Measurements from ENCODE around the gene MAP3K7.

Gene MAP3K7

DNA sequence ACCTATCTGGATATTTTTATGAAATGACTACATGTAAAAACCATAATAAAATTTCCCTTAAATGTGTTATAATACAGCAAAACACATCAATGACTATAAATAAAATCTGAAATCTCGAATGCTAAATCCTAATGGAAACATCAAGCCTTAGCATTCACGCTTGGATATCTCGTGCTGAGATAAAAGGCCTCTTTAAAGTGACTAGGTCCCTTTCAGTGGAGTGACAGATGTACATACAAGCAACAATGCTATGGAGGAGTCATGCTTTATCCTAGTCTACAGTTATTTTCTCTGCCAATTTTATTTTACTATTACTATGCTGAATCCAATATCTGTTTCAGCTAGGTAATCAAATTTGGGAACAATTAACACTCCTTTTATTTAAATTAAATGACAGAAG is 72.4 kb downstream of the MAP3K7 start:
- no peaks in the 10 kb centered on the region; the same call in 1 of the 2 replicates for H3K4me1 ChIP-seq (ENCODE audit: low read length)
- DNase-seq: no peak
- no peaks in the 10 kb centered on the region for H4K20me1 ChIP-seq (ENCODE audit: insufficient read depth, low read length)
- H3K9ac ChIP-seq (ENCODE audit: low read length): no peak overlapping the region
- no peaks in the 10 kb centered on the region for H3K9me2 ChIP-seq (replicated peaks; ENCODE audit: insufficient read depth, low read length)
- H3K4me2 ChIP-seq (ENCODE audit: low read depth, low read length): no peak overlapping the region
- H3K27ac ChIP-seq (ENCODE audit: low read length): no peak overlapping the region
- no peak overlapping the region for H2AFZ ChIP-seq (ENCODE audit: low read length)
- no peak for TF ChIP-seq EZH2phosphoT487 (IDR thresholded peaks at IDR 0.05; ENCODE audit: low read length)
- TF ChIP-seq, protein P1, sequence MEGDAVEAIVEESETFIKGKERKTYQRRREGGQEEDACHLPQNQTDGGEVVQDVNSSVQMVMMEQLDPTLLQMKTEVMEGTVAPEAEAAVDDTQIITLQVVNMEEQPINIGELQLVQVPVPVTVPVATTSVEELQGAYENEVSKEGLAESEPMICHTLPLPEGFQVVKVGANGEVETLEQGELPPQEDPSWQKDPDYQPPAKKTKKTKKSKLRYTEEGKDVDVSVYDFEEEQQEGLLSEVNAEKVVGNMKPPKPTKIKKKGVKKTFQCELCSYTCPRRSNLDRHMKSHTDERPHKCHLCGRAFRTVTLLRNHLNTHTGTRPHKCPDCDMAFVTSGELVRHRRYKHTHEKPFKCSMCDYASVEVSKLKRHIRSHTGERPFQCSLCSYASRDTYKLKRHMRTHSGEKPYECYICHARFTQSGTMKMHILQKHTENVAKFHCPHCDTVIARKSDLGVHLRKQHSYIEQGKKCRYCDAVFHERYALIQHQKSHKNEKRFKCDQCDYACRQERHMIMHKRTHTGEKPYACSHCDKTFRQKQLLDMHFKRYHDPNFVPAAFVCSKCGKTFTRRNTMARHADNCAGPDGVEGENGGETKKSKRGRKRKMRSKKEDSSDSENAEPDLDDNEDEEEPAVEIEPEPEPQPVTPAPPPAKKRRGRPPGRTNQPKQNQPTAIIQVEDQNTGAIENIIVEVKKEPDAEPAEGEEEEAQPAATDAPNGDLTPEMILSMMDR (IDR thresholded peaks at IDR 0.05; ENCODE audit: low read length): no peak
- no peak for TF ChIP-seq EZH2 (optimal IDR thresholded peaks at IDR 0.05; ENCODE audit: low read depth, low read length)
- H3K9me3 ChIP-seq (replicated peaks; ENCODE audit: insufficient read depth, low read length): no peaks in the 10 kb centered on the region
- H3K36me3 ChIP-seq (replicated peaks; ENCODE audit: insufficient read depth, low read length): no peaks in the 10 kb centered on the region
- H3F3A ChIP-seq (ENCODE audit: insufficient read depth, low read length): no peaks in the 10 kb centered on the region
- H3K27me3 ChIP-seq (replicated peaks; ENCODE audit: insufficient read depth, low read length): no peaks in the 10 kb centered on the region
- no peak overlapping the region for H3K4me3 ChIP-seq (ENCODE audit: low read length)
- H3K79me2 ChIP-seq (ENCODE audit: low read length): no peaks in the 10 kb centered on the region

DNA sequence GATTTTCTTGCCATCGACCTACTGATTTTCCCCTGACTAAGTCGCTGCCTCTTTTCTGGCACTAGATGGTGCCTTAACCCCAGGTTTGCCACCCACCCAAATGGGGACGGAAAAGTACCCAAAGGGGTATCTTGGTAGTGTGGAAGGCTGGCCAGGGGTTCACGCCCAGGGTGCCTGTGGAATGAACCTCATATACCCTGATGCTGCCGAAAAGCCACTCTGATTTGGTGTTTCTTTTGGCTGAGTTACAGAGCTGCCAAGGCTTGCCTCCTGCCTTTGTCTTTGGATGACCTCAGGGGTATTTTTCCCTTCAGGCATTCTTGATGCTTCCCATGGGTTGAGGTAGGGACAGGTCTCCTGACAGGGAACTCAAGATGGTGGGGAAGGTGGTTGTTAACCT is 78.1 kb downstream of the MAP3K7 start:
- TF ChIP-seq, protein P1 (IDR thresholded peaks at IDR 0.05; ENCODE audit: low read length): no peak
- TF ChIP-seq EZH2phosphoT487 (IDR thresholded peaks at IDR 0.05; ENCODE audit: low read length): no peak
- no peak for TF ChIP-seq EZH2 (optimal IDR thresholded peaks at IDR 0.05; ENCODE audit: low read depth, low read length)
- Histone ChIP-seq H3K4me3 (ENCODE audit: low read length) (no peak overlapping the region), H3K27ac (ENCODE audit: low read length) (no peak overlapping the region), H2AFZ (ENCODE audit: low read length) (no peak overlapping the region), H3K9me2 (replicated peaks; ENCODE audit: insufficient read depth, low read length) (no peaks in the 10 kb centered on the region), H3K9me3 (replicated peaks; ENCODE audit: insufficient read depth, low read length) (no peaks in the 10 kb centered on the region), H3K4me2 (ENCODE audit: low read depth, low read length) (no peak overlapping the region), H3K27me3 (replicated peaks; ENCODE audit: insufficient read depth, low read length) (no peaks in the 10 kb centered on the region), H3K9ac (ENCODE audit: low read length) (no peak overlapping the region), H3K4me1 (ENCODE audit: low read length) (no peaks in the 10 kb centered on the region; the same call in 1 of the 2 replicates), H3F3A (ENCODE audit: insufficient read depth, low read length) (no peaks in the 10 kb centered on the region), H3K79me2 (ENCODE audit: low read length) (no peaks in the 10 kb centered on the region), H4K20me1 (ENCODE audit: insufficient read depth, low read length) (no peaks in the 10 kb centered on the region), H3K36me3 (replicated peaks; ENCODE audit: insufficient read depth, low read length) (no peaks in the 10 kb centered on the region)
- no peak for DNase-seq

DNA sequence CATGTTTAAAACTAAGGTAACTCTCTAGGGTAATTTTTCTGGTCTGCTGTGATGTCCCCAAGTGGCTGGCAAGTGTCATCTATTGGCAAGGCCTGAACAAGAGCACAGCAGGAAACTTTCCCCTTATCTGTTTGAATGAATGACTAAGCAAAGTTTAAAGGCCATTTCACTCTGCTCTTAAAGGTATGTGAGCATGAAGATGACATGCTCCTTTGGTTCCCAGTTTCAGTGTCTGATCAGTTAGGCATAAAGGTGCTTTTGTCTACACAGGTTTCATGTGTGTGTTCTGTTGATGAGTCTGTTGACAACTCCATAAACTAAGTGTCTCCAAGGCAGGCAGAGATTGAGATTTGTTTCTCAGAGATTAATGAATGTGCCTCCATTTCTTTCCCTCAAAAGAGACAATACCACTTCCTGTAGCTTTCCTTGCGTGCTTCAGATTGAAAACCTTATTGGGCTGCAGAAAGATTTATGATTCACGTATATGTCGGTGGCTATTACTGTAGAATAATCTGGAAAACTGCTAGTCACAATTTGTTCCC is 83.9 kb downstream of the MAP3K7 start:
- H3K9me2 ChIP-seq (replicated peaks; ENCODE audit: insufficient read depth, low read length): no peaks in the 10 kb centered on the region
- DNase-seq: no peak
- no peaks in the 10 kb centered on the region for H3K4me1 ChIP-seq (ENCODE audit: low read length)
- H3K9ac ChIP-seq (ENCODE audit: low read length): no peak overlapping the region
- H3F3A ChIP-seq (ENCODE audit: insufficient read depth, low read length): no peaks in the 10 kb centered on the region
- H3K79me2 ChIP-seq (ENCODE audit: low read length): no peaks in the 10 kb centered on the region
- no peak overlapping the region for H2AFZ ChIP-seq (ENCODE audit: low read length)
- no peaks in the 10 kb centered on the region for H4K20me1 ChIP-seq (ENCODE audit: insufficient read depth, low read length)
- no peak overlapping the region for H3K4me3 ChIP-seq (ENCODE audit: low read length)
- TF ChIP-seq EZH2phosphoT487 (IDR thresholded peaks at IDR 0.05; ENCODE audit: low read length) (no peak), EZH2 (optimal IDR thresholded peaks at IDR 0.05; ENCODE audit: low read depth, low read length) (no peak)
- H3K27me3 ChIP-seq (replicated peaks; ENCODE audit: insufficient read depth, low read length): no peaks in the 10 kb centered on the region
- H3K36me3 ChIP-seq (replicated peaks; ENCODE audit: insufficient read depth, low read length): no peaks in the 10 kb centered on the region
- H3K9me3 ChIP-seq (replicated peaks; ENCODE audit: insufficient read depth, low read length): no peaks in the 10 kb centered on the region
- no peak overlapping the region for H3K4me2 ChIP-seq (ENCODE audit: low read depth, low read length)
- H3K27ac ChIP-seq (ENCODE audit: low read length): no peak overlapping the region

DNA sequence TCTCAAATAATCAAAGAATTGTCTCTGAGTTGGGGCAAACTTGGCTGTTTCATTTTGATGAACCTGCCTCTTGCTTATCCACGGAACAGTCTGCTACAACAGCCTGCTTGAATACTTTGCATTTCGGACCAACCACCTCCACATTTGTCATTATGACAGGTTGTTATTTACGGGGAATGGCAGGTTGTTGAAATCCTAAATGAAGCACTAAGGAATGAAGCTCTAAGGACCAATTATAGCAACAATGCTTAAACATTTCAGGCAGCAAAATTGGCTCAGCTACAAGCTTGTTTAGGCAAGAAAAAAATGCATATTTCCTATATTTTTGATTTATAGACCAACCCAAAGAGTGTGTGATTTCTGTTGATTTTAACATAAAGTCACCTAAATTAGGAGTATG is 84.5 kb downstream of the MAP3K7 start:
- Histone ChIP-seq H3K27me3 (replicated peaks; ENCODE audit: insufficient read depth, low read length) (no peaks in the 10 kb centered on the region), H4K20me1 (ENCODE audit: insufficient read depth, low read length) (no peaks in the 10 kb centered on the region), H3K4me2 (ENCODE audit: low read depth, low read length) (no peak overlapping the region), H3K27ac (ENCODE audit: low read length) (no peak overlapping the region), H3K4me3 (ENCODE audit: low read length) (no peak overlapping the region), H3F3A (ENCODE audit: insufficient read depth, low read length) (no peaks in the 10 kb centered on the region), H3K9me3 (replicated peaks; ENCODE audit: insufficient read depth, low read length) (no peaks in the 10 kb centered on the region), H3K9me2 (replicated peaks; ENCODE audit: insufficient read depth, low read length) (no peaks in the 10 kb centered on the region), H3K4me1 (ENCODE audit: low read length) (no peaks in the 10 kb centered on the region), H3K9ac (ENCODE audit: low read length) (no peak overlapping the region), H2AFZ (ENCODE audit: low read length) (no peak overlapping the region), H3K36me3 (replicated peaks; ENCODE audit: insufficient read depth, low read length) (no peaks in the 10 kb centered on the region), H3K79me2 (ENCODE audit: low read length) (no peaks in the 10 kb centered on the region)
- TF ChIP-seq EZH2phosphoT487 (IDR thresholded peaks at IDR 0.05; ENCODE audit: low read length): no peak
- TF ChIP-seq EZH2 (optimal IDR thresholded peaks at IDR 0.05; ENCODE audit: low read depth, low read length): no peak
- no peak for DNase-seq

Measured in MM.1S (cell line).